Vagina (tissue), 2 donors: ENCODE results near the gene ARID1B. TPM values are rescaled to one million over a fixed set of nuclear protein-coding genes. Genes with fewer than 3 reads are reported as not detected.

Source experiments
- DNase-seq, 2 donors: peaks; one replicate each; pipeline ENCODE4 v3.0.0-alpha.2; 2017; ENCODE audit errors: extremely low spot score in 2 of 2
- H3K27ac ChIP-seq: fragments of 200-600 bp; sonication (generic); one replicate; pipeline ENCODE4 v1.5.1; 2019
- H3K27me3 ChIP-seq: fragments of 200-600 bp; sonication (generic); one replicate; pipeline ENCODE4 v1.5.1; 2019
- H3K36me3 ChIP-seq, 2 donors: fragments of 200-600 bp; sonication (generic); one replicate each; pipeline ENCODE4 v1.5.1; 2017 to 2019
- H3K4me1 ChIP-seq: fragments of 200-600 bp; sonication (generic); one replicate; pipeline ENCODE4 v1.5.1; 2019
- H3K4me3 ChIP-seq, 2 donors: fragments of 200-600 bp; sonication (generic); 1 replicate in 1 of 2; 2 replicates in 1 of 2; pipeline ENCODE4 v1.5.1; 2016 to 2019
- H3K9me3 ChIP-seq: fragments of 200-600 bp; sonication (generic); one replicate; pipeline ENCODE4 v1.5.1; 2019
- CTCF ChIP-seq, 3 experiments: fragments of 450-650 bp in 2 of 3; fragments of 200-600 bp in 1 of 3; sonication (generic) in 1 of 3; IDR thresholded peaks; one replicate each; pipeline ENCODE4 v1.5.1; 2017 to 2019; ENCODE audit warnings: antibody characterized with exemption in 3 of 3, mild to moderate bottlenecking in 2 of 3, moderate library complexity in 2 of 3
- POLR2A ChIP-seq, 2 donors: fragments of 450-650 bp; IDR thresholded peaks; one replicate each; pipeline ENCODE4 v1.6.1; 2017; ENCODE audit warnings: antibody characterized with exemption in 2 of 2, mild to moderate bottlenecking in 2 of 2, moderate library complexity in 2 of 2
- POLR2AphosphoS5 ChIP-seq, 2 donors: sonication (generic); formaldehyde crosslinking; IDR thresholded peaks; one replicate each; pipeline ENCODE4 v1.9.0; 2017; ENCODE audit warnings: antibody characterized with exemption in 2 of 2, mild to moderate bottlenecking in 2 of 2, low read depth in 1 of 2; ENCODE audit not compliant: insufficient read depth in 1 of 2
- intact Hi-C: fragments of 100-400 bp; cut with DNase I; formaldehyde crosslinking; loops from one replicate; pipeline ENCODE4 v1.15.1; 2023
- total RNA-seq: library from RNA; depleted of rRNA; stranded (reverse); fragments of >200 nt; gene quantifications from one replicate; pipeline ENCODE4 v1.2.3, GENCODE V29; 2016

Gene ARID1B
- total RNA-seq, 1 donor from 2014 or later: 141 TPM

- Histone ChIP-seq H3K36me3 (no peaks in the 10 kb centered on the region), H3K27me3 (no peaks in the 10 kb centered on the region), H3K4me1 (peaks cover 24% of the 10 kb centered on the region), H3K27ac (no peak overlapping the region), H3K9me3 (no peaks in the 10 kb centered on the region), H3K4me3 (no peak overlapping the region)
- DNase-seq: no peak
- TF ChIP-seq POLR2A (IDR thresholded peaks at IDR 0.05) (no peak), CTCF (IDR thresholded peaks at IDR 0.05) (no peak), POLR2AphosphoS5 (IDR thresholded peaks at IDR 0.05; ENCODE audit: insufficient read depth in 1 of 2, low read depth in 1 of 2) (no peak)
- intact Hi-C loops: no loop called here
Measured at GRCh38 chr6:157124485-157125254, 347.5 kb downstream of the ARID1B start.

- H3K4me1 ChIP-seq: peaks cover 24% of the 10 kb centered on the region
- H3K27ac ChIP-seq: no peak overlapping the region
- intact Hi-C loops: no loop called here
- no peaks in the 10 kb centered on the region for H3K9me3 ChIP-seq
- H3K4me3 ChIP-seq: no peak overlapping the region
- no peaks in the 10 kb centered on the region for H3K27me3 ChIP-seq
- no peak for TF ChIP-seq POLR2AphosphoS5 (IDR thresholded peaks at IDR 0.05; ENCODE audit: insufficient read depth in 1 of 2, low read depth in 1 of 2)
- TF ChIP-seq POLR2A (IDR thresholded peaks at IDR 0.05): no peak
- no peak for TF ChIP-seq CTCF (IDR thresholded peaks at IDR 0.05)
- H3K36me3 ChIP-seq: no peaks in the 10 kb centered on the region
- DNase-seq: no peak
Measured at GRCh38 chr6:157125531-157125930, 348.4 kb downstream of the ARID1B start.

- intact Hi-C loops: no loop called here
- no peak overlapping the region for H3K4me3 ChIP-seq
- H3K27ac ChIP-seq: no peak overlapping the region
- H3K9me3 ChIP-seq: no peaks in the 10 kb centered on the region
- H3K27me3 ChIP-seq: no peaks in the 10 kb centered on the region
- no peak for DNase-seq
- H3K36me3 ChIP-seq: no peaks in the 10 kb centered on the region
- H3K4me1 ChIP-seq: peaks cover 24% of the 10 kb centered on the region
- no peak for TF ChIP-seq CTCF (IDR thresholded peaks at IDR 0.05)
- no peak for TF ChIP-seq POLR2A (IDR thresholded peaks at IDR 0.05)
- no peak for TF ChIP-seq POLR2AphosphoS5 (IDR thresholded peaks at IDR 0.05; ENCODE audit: insufficient read depth in 1 of 2, low read depth in 1 of 2)
Measured at GRCh38 chr6:157126183-157127098, 349.3 kb downstream of the ARID1B start.

GRCh38 chr6:157128235-157128775 is 351.1 kb downstream of the ARID1B start:
- Histone ChIP-seq H3K4me1 (peaks cover 22% of the 10 kb centered on the region), H3K27me3 (no peaks in the 10 kb centered on the region), H3K27ac (no peak overlapping the region), H3K36me3 (peaks cover 0 to 4% of the 10 kb centered on the region in 2 donors), H3K9me3 (no peaks in the 10 kb centered on the region), H3K4me3 (no peak overlapping the region)
- no peak for DNase-seq
- intact Hi-C loops: no loop called here
- TF ChIP-seq POLR2A (IDR thresholded peaks at IDR 0.05) (no peak), CTCF (IDR thresholded peaks at IDR 0.05) (no peak), POLR2AphosphoS5 (IDR thresholded peaks at IDR 0.05; ENCODE audit: insufficient read depth in 1 of 2, low read depth in 1 of 2) (no peak)
